NCI-H2196 treated with DMSO at 0.1 percent for 48 hours (cell line): ENCODE measurements around the gene TMEM125.

ENCODE experiments used
- DNase-seq: peaks from one replicate; lab custom pipeline; 2025; ENCODE audit not compliant: unreplicated experiment; lab: John Stamatoyannopoulos, UW

The TMEM125 gene

DNA sequence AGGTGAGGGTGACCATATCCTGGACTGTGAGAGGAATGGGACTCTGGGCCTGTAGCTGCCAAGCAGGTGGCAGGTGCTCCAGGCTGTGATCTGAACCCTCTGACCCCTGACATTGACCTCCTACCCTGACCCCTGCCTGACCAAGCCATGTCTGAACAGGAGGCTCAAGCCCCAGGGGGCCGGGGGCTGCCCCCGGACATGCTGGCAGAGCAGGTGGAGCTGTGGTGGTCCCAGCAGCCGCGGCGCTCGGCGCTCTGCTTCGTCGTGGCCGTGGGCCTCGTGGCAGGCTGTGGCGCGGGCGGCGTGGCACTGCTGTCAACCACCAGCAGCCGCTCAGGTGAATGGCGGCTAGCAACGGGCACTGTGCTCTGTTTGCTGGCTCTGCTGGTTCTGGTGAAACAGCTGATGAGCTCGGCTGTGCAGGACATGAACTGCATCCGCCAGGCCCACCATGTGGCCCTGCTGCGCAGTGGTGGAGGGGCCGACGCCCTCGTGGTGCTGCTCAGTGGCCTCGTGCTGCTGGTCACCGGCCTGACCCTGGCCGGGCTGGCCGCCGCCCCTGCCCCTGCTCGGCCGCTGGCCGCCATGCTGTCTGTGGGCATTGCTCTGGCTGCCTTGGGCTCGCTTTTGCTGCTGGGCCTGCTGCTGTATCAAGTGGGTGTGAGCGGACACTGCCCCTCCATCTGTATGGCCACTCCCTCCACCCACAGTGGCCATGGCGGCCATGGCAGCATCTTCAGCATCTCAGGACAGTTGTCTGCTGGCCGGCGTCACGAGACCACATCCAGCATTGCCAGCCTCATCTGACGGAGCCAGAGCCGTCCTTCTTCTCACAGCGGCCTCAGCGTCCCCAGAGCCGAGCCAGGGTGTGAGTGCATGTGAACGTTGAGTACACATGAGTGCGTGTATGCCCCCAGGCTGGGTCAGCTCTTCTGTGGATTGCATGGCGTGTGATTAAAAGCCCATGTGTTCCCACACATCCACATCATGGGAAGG, 3.1 kb downstream of the TMEM125 start:
- DNase-seq, result no peak

DNA sequence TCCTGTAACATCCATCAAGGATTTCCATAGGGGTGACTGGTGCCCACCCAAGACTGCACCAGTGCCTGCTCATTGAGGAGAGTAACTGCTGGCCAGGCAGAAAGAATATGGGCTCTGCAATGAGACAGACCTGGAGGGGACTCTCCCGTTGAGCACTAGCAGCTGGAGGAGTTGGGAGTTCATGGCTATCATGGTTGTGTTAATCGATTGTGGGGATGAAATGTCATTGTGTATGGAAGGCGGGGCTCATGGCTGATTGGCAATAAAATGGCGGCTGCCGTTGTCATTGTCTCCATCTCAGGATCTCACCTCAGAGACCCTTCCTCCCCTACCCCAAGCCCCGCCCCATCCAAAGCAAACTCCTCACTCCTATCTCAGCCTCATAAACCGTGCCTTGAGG, 3.9 kb downstream of the TMEM125 start:
- DNase-seq, result no peak

DNA sequence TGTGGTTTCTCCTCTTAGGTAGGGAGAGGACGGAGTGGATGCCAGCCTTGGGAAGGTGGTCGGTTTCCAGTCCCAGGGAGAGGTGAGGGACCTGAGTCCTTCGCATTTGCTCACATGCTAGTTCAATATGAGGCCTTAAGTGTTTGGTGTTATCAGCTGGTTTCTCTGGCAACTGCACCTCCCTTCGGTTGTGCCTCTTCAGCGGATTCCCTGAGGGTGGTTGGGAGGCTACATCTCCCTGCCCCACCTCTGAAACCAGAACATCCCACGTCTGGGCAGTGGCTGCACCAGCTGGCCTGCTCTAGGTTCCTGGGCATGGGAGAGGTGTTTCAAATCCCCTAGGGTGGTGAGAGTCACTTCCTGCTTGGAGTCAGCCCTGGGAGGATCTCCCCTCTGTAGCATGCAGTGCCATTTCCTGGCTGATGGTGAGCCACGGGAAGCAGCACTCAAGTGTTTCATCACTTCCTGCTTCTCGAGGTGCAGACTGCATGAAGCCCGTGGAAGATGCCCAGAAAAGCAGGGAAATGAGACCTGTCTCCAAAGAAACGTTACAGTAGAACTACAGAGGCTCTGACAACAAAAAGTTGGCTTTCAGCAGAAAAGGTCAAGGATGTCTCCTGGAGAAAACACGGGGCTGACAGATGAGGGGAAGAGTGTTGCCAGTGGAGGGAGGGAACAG, 4.5 kb downstream of the TMEM125 start:
- DNase-seq, result no peak

GRCh38 chr1:43274804-43275180, 5.0 kb downstream of the TMEM125 start:
- no peak for DNase-seq

GRCh38 chr1:43275826-43276620, 6.2 kb downstream of the TMEM125 start:
- no peak for DNase-seq

GRCh38 chr1:43276673-43277072, 6.9 kb downstream of the TMEM125 start:
- DNase-seq, result no peak

GRCh38 chr1:43277116-43277876, 7.5 kb downstream of the TMEM125 start:
- no peak for DNase-seq

DNA sequence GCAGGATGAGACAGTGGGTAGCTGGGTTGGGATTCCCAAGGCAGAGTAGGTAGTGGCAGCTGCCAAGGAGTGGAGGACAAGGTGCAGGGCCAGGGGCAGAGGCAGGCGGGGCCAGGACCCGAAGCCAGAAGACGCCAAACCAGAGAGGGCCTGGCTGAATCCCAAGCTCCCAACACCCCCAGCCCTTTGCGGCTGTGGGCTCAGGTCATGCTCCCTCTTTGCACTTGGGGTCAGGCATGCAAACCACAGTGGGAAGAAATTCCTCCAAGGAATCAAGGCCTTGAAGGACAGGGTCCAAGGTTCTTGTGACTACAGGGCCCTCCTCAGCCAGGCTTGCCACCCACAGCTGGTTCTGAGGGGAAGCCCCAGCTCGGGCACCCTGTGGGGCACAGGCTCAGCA, 9.4 kb downstream of the TMEM125 start:
- DNase-seq, result no peak

DNA sequence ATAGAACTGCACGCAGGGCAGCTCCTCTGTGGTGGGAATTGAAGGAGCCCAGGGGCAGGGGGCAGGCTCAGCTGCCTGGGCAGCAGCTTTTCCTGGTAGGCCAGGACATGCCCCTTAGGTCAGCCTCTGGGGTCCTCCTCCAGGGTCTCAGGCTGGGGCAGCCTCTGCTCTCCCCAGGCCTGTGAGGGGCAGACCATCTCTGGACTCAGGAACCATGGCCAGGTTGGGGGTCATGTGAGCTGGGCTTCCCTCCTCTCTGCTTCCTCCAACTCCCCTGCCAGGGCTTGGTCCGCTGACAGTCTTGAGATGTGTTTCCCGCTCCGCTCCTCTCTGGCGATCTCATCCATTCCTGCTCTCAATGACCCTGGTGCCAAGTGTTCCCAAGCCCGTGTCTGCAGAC, 9.9 kb downstream of the TMEM125 start:
- no peak for DNase-seq

- DNase-seq, result no peak
Observed at GRCh38 chr1:43280692-43281091, 10.9 kb downstream of the TMEM125 start.

DNA sequence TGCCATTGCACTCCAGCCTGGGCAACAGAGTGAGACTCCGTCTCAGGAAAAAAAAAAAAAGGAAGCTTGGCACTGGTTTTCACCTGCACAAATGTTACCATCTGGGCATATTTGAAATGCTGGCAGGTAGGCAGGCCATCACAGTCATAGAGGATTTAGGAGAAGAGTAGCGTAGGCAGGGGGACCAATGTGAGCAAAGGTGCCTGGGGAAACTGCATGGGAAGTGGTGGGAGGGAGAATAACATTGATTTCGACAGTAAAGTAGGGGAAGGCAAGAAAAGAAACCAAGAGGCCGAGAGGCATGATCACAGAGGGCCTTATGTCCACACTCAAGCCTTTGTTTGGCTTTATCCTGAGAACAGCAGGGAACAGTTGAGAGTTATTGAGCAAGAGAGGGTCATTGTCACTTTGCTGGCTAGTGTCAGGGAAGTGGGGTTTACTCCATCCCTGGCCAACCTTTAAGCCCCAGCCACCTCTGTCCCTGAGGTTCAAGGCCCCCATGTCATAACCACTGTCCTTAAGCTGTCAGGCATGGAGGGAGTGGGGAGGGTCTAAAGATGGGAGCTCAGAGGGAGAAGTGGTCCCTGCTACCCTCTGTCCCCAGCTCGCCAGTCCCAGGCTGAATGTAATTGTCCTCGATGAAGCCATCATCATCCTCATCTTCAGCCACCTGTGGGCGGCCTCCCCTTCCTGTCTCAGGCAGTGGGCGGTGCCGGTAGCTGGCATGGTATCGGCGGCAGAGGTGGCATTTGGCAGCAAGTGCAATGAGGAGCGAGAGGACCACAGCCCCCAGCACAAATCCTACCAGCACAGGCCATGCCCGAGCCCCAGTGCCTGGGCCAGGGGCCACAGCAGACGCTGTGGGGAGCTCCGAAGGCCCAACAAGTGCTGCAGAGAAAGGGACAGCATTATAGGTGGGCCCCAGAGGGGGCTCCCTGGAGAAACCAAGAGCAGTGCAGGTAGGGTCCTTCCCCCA, 12.7 kb downstream of the TMEM125 start:
- no peak for DNase-seq

DNA sequence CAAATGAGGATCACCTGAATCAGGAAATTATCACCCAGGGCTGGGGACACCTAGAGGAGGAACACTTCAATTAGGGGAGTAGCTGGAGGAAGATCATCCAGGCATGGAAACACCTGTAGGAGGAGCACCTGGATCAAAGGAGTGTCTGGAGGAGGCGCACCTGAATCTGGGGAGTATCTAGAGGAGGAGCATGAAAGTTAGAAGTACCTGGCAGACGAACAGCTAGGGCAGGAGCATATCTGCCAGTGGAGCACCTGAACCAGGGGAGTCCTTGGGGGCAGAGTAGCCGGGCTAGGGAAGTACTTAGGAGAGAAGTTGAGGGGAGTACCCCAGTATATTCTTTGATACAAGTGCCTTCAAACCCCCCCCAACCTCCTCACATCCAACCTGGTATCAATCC, 14.3 kb downstream of the TMEM125 start:
- no peak for DNase-seq

DNA sequence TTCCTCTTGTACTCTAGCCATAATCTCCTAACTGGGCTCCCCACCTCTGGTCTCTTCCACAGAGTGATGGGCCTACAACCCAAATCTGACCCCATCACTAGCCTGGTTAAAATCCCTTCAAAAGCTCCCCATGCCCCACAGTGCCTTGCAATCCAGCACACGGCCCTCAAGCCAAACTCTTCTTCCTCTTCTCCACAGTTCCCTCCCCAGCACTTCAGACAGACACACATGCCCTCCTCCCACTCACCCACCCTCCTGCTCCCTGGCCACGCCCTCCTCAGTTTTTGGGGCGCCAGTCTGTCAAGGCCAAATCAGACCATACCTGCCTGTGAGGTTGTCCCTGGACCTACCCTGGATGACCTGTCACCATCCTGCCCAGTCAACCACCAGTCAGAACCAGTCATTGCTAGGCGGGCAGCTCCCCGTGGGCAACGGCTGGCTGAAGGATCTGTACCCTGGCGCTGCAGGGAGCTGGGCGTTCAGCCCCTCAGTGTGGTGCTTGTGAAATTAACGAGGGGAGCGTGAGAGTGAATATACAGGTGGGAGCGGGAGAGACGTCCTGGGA, 14.8 kb downstream of the TMEM125 start:
- no peak for DNase-seq

DNA sequence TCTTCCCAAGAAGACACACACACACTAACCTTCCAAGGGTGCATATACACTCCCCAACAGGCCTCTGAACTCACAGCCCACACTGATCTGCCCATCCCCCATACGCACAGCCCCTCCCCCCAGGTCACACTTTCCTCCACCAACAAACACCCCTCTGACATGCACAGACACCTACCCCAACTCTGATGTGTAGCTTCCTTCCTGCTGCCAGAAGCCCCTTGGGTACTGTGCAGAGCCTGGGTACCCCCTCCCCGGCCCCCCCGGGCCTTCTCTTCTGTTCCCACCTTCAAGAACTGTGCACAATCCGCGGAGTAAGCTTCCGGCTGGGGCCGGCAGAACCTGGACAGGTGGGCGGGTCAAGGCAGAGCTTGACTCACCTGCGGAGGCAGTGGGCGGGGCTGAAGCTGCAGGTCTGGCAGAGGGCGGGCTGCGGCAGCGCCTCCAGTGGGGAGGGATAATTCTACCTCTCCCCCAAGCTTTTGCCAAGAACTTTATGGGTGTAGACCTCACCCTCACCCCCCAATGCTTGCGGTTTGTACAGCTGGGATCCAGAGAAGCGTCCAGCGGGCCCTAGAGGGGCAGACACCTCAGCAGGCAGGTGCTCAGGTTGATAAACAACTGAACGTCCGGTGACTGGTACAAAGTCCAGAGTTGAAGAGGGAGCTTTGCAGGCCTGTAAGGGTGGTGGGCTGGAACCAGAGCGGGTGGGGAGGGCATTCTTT, 15.6 kb downstream of the TMEM125 start, which contains the start of gene C1orf210:
Gene C1orf210 (minus strand): TSS at position 313 of the 722 bp plus-strand sequence. CDS start 2,311 bp downstream, outside the sequence.
- DNase-seq, result peak; percentile 81

DNA sequence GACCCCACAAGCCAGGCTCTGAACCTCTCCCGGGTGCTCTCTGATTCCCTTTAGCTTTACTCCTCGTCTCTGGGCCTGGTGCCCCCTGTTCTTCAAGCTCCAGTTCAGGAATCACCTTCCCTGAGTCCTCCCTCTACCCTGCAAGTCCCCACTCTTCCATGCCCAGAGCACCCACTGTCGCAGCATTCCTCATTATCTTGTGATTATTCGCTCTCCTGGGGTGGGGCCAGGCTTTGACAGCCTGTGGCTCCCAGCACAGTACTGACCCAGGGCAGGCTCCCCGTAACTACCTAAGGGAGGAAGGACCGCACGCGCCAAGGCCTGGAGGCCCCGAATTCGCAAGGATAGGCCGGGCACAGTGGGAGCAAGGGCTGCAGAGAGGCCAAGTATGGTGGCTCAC, 16.3 kb downstream of the TMEM125 start:
- DNase-seq, result no peak

GRCh38 chr1:43286533-43286932, 16.8 kb downstream of the TMEM125 start:
- no peak for DNase-seq

DNA sequence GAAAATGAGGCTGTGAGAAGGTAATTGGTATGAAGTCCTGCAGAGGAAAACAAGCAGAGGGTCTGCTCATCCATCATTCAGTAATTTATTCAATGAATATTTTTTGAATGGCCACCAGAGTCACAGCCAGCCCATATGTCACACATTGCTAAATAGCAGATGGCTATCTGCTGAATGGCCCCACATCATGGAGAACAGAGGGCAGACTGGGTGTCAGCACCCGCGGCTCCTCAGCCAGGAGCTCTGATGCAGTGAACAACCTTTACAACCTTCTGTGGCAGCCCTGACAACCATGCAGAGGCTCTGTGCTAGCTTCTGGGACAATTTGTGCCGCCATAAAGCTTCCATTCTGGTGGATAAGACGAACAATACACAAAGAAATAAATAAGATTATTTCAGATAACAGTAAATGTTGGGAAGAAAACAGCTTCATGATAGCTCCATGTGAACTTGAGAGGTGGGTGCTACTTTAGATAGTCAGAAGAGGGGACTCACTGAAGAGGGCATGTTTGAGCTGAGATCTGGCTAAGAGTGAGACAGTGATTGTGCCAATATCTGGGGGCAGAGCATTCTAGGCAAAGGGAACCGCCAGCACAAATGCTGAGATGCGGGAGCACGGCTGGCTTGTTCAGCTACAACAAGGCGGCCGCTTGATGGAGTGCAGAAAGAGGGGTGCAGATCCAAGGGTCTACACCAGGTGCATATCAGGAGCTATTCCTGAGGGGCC, 18.4 kb downstream of the TMEM125 start:
- DNase-seq, result no peak
